HG03378 (cell line): Measurements from ENCODE around the gene VTN.

ENCODE experiments used
- ATAC-seq: cut with Tn5 transposase; IDR thresholded peaks from one replicate; pipeline ENCODE4 v1.9.1; 2021; ENCODE audit warnings: mild to moderate bottlenecking, moderate library complexity; ENCODE audit not compliant: unreplicated experiment

Gene VTN

GRCh38 chr17:28370035-28370743, at the start of gene VTN:
Gene VTN (minus strand): TSS chr17:28370307. CDS start chr17:28370203, 104 bp downstream.
- no peak for ATAC-seq

GRCh38 chr17:28416703-28417311, 46.7 kb upstream of the VTN start:
- ATAC-seq: no peak

- no peak for ATAC-seq
Measured at GRCh38 chr17:28415886-28416285, 45.8 kb upstream of the VTN start.

- ATAC-seq: no peak
Measured at GRCh38 chr17:28413804-28414203, 43.7 kb upstream of the VTN start.

- no peak for ATAC-seq
Measured at GRCh38 chr17:28412099-28412498, 42.0 kb upstream of the VTN start.

- ATAC-seq: no peak
Measured at GRCh38 chr17:28407974-28408306, 37.8 kb upstream of the VTN start.

- no peak for ATAC-seq
Measured at GRCh38 chr17:28407130-28407973, 37.2 kb upstream of the VTN start.

- ATAC-seq: no peak
Measured at GRCh38 chr17:28406473-28406814, 36.3 kb upstream of the VTN start.

- no peak for ATAC-seq
Measured at GRCh38 chr17:28405632-28406472, 35.7 kb upstream of the VTN start, which contains the start of gene SLC46A1. Gene SLC46A1 (minus strand): TSS chr17:28406212. CDS start chr17:28406114, 98 bp downstream.

- no peak for ATAC-seq
Measured at GRCh38 chr17:28404812-28405570, 34.9 kb upstream of the VTN start.

GRCh38 chr17:28404461-28404811, 34.3 kb upstream of the VTN start:
- ATAC-seq: no peak

- ATAC-seq: no peak
Measured at GRCh38 chr17:28404007-28404406, 33.9 kb upstream of the VTN start.

GRCh38 chr17:28402844-28403243, 32.7 kb upstream of the VTN start:
- ATAC-seq: no peak

- no peak for ATAC-seq
Measured at GRCh38 chr17:28402224-28402630, 32.1 kb upstream of the VTN start.

GRCh38 chr17:28399808-28400207, 29.7 kb upstream of the VTN start:
- no peak for ATAC-seq

GRCh38 chr17:28398280-28398981, 28.3 kb upstream of the VTN start:
- no peak for ATAC-seq

GRCh38 chr17:28397687-28398279, 27.7 kb upstream of the VTN start:
- no peak for ATAC-seq

GRCh38 chr17:28397275-28397674, 27.2 kb upstream of the VTN start:
- no peak for ATAC-seq

- ATAC-seq: no peak
Measured at GRCh38 chr17:28396635-28397239, 26.6 kb upstream of the VTN start.
